Measurements from ENCODE around the gene MVB12B. TPM values are rescaled to one million over a fixed set of nuclear protein-coding genes. Genes with fewer than 3 reads are reported as not detected.

Gene MVB12B
- polyA plus RNA-seq, 1 donor from 2014 or later: 39.5 TPM

DNA sequence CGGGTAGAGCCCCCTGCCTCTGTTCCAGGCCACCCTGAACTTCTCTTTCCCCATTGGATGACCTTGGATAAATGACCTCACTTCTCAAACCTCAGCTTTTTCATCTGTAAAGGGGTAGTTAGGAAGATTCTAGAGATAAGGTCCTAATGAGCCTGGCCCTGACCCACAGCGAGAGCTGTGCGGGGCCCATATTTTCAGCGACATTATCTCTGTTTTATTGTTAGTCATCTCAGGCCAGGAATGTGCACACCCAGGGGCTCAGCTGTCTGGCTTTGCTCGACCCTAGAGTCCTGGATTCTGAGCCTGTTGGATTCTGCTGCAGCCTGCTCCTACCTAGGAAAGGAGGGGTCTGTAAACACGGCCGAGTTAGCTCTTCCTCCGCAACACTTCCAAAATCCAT is 205.9 kb downstream of the MVB12B start:
- Histone ChIP-seq H3K9ac (ENCODE audit: low read length) (no peak overlapping the region), H3K27ac (ENCODE audit: low read length) (no peak overlapping the region), H2AFZ (ENCODE audit: low read depth, low read length) (no peak overlapping the region), H3K27me3 (ENCODE audit: insufficient read depth, low read depth, low read length) (no peaks in the 10 kb centered on the region), H3K9me3 (ENCODE audit: low read length) (no peaks in the 10 kb centered on the region), H3K4me2 (ENCODE audit: low read length) (no peak overlapping the region), H3K9me2 (ENCODE audit: insufficient read depth, low read length) (no peaks in the 10 kb centered on the region), H3K79me2 (replicated peaks; ENCODE audit: insufficient read depth, low read length) (no peaks in the 10 kb centered on the region), H3K36me3 (ENCODE audit: insufficient read depth, low read length) (no peaks in the 10 kb centered on the region), H3F3A (ENCODE audit: insufficient read depth, low read length, poor library complexity, severe bottlenecking) (no peaks in the 10 kb centered on the region), H4K20me1 (ENCODE audit: insufficient read depth) (no peaks in the 10 kb centered on the region), H3K4me3 (ENCODE audit: low read length) (no peak overlapping the region)
- TF ChIP-seq MXI1 (conservative IDR thresholded peaks at IDR 0.05; ENCODE audit: poor library complexity, severe bottlenecking) (no peak), TAF1 (IDR thresholded peaks at IDR 0.05; ENCODE audit: low read depth) (no peak)

DNA sequence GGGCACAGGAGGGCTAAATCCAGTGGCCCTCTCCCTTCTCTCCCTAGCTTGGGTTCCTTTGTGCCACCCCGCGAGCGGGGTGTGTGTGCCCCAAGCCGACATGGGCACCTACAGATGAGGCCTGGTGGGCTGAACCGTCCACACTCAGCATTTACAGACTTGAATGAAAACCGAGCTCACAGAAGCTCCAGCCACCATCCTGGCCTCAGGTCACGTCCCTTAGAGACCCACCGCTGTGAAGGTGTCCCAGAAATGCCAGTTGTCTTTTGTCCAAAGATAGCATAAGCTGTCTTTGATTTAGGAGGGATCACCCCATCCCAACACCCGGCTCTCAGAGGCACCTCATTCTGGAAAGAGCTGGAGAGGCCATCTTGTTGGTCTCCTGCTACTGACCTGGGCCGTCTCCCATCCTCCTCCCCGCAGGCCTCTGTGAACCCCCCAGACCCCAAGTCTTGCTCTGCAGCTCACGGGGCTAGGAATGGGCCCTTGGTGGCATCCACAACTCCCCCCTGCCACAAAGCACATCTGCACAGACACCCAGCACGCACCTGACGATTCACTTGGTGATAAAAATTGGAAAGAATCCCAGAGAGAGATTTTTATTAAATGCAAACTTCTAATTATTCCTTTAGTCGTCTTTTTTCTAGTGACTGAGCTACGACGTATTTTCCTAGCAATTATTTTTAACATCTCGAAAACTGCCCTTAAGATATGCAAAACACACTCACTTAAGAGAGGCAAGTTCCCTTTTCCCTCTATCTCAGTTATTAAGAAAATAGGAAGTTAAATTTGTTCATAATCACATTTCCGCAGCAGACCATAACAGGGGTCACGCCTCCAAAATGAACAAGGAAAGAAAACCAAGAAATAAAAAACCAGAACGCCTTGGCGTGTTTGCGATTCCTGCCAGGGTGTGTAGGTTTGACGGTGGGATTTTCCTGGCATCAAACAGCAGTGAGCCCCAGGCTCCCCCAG is 206.6 kb downstream of the MVB12B start:
- Histone ChIP-seq H3F3A (ENCODE audit: insufficient read depth, low read length, poor library complexity, severe bottlenecking) (no peaks in the 10 kb centered on the region), H3K9ac (ENCODE audit: low read length) (no peak overlapping the region), H4K20me1 (ENCODE audit: insufficient read depth) (no peaks in the 10 kb centered on the region), H3K27ac (ENCODE audit: low read length) (no peak overlapping the region), H3K4me3 (ENCODE audit: low read length) (no peak overlapping the region), H3K9me3 (ENCODE audit: low read length) (no peaks in the 10 kb centered on the region), H2AFZ (ENCODE audit: low read depth, low read length) (no peak overlapping the region), H3K36me3 (ENCODE audit: insufficient read depth, low read length) (no peaks in the 10 kb centered on the region), H3K27me3 (ENCODE audit: insufficient read depth, low read depth, low read length) (no peaks in the 10 kb centered on the region), H3K79me2 (replicated peaks; ENCODE audit: insufficient read depth, low read length) (no peaks in the 10 kb centered on the region), H3K9me2 (ENCODE audit: insufficient read depth, low read length) (no peaks in the 10 kb centered on the region), H3K4me2 (ENCODE audit: low read length) (no peak overlapping the region)
- TF ChIP-seq, protein P1, sequence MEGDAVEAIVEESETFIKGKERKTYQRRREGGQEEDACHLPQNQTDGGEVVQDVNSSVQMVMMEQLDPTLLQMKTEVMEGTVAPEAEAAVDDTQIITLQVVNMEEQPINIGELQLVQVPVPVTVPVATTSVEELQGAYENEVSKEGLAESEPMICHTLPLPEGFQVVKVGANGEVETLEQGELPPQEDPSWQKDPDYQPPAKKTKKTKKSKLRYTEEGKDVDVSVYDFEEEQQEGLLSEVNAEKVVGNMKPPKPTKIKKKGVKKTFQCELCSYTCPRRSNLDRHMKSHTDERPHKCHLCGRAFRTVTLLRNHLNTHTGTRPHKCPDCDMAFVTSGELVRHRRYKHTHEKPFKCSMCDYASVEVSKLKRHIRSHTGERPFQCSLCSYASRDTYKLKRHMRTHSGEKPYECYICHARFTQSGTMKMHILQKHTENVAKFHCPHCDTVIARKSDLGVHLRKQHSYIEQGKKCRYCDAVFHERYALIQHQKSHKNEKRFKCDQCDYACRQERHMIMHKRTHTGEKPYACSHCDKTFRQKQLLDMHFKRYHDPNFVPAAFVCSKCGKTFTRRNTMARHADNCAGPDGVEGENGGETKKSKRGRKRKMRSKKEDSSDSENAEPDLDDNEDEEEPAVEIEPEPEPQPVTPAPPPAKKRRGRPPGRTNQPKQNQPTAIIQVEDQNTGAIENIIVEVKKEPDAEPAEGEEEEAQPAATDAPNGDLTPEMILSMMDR (IDR thresholded peaks at IDR 0.05; ENCODE audit: poor library complexity, severe bottlenecking): no peak
- TF ChIP-seq POLR2AphosphoS5 (IDR thresholded peaks at IDR 0.05) (no peak), EP300 (conservative IDR thresholded peaks at IDR 0.05; ENCODE audit: poor library complexity, severe bottlenecking) (no peak), RAD21 (conservative IDR thresholded peaks at IDR 0.05) (no peak), MXI1 (conservative IDR thresholded peaks at IDR 0.05; ENCODE audit: poor library complexity, severe bottlenecking) (no peak), SMC3 (conservative IDR thresholded peaks at IDR 0.05; ENCODE audit: poor library complexity) (no peak), TAF1 (IDR thresholded peaks at IDR 0.05; ENCODE audit: low read depth) (no peak), EZH2 (IDR thresholded peaks at IDR 0.05; ENCODE audit: borderline replicate concordance, insufficient read depth, low read length, poor library complexity, severe bottlenecking) (no peak)
- TF ChIP-seq, protein P2, sequence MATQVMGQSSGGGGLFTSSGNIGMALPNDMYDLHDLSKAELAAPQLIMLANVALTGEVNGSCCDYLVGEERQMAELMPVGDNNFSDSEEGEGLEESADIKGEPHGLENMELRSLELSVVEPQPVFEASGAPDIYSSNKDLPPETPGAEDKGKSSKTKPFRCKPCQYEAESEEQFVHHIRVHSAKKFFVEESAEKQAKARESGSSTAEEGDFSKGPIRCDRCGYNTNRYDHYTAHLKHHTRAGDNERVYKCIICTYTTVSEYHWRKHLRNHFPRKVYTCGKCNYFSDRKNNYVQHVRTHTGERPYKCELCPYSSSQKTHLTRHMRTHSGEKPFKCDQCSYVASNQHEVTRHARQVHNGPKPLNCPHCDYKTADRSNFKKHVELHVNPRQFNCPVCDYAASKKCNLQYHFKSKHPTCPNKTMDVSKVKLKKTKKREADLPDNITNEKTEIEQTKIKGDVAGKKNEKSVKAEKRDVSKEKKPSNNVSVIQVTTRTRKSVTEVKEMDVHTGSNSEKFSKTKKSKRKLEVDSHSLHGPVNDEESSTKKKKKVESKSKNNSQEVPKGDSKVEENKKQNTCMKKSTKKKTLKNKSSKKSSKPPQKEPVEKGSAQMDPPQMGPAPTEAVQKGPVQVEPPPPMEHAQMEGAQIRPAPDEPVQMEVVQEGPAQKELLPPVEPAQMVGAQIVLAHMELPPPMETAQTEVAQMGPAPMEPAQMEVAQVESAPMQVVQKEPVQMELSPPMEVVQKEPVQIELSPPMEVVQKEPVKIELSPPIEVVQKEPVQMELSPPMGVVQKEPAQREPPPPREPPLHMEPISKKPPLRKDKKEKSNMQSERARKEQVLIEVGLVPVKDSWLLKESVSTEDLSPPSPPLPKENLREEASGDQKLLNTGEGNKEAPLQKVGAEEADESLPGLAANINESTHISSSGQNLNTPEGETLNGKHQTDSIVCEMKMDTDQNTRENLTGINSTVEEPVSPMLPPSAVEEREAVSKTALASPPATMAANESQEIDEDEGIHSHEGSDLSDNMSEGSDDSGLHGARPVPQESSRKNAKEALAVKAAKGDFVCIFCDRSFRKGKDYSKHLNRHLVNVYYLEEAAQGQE (IDR thresholded peaks at IDR 0.05; ENCODE audit: borderline replicate concordance): no peak
